HCT116 (cell line): ENCODE results near the gene LURAP1L. TPM values are rescaled to one million over a fixed set of nuclear protein-coding genes. Genes with fewer than 3 reads are reported as not detected.

Experiments
- ATAC-seq: fragments of 200-7000 bp; cut with Tn5 transposase; 2 replicates; pipeline ENCODE4 v1.9.1; 2020; ENCODE audit warnings: mild to moderate bottlenecking, moderate library complexity
- BruUV-seq: library from RNA; stranded (reverse); fragments of 400-500 nt; replicated peaks from 2 replicates; lab custom pipeline; 2021; lab: Mats Ljungman, UMichigan
- CTCF ChIA-PET: fragments of 300-600 bp; sonication (Branson Sonifier 250); formaldehyde crosslinking; loops from one replicate; lab custom pipeline; 2021; ENCODE audit warnings: antibody characterized with exemption; lab: Charles Lee
- POLR2A ChIA-PET: fragments of 300-600, 350-600 bp; sonication (Branson Sonifier 250); formaldehyde crosslinking; loops from one replicate; lab custom pipeline; 2021; ENCODE audit warnings: antibody characterized with exemption; lab: Charles Lee
- RAD21 ChIA-PET, 2 experiments: fragments of 300-600 bp; sonication (Branson Sonifier 250); formaldehyde crosslinking; loops; one replicate each; lab custom pipeline; 2023; ENCODE audit warnings: low total read pairs in 2 of 2; ENCODE audit not compliant: uncharacterized antibody in 2 of 2, unreplicated experiment in 2 of 2, low non-redundant PET in 1 of 2; lab: Charles Lee
- DNase-seq: peaks from one replicate; pipeline ENCODE4 v3.0.0-alpha.2; 2010; ENCODE audit warnings: low read depth, low spot score
- H2AFZ ChIP-seq: fragments of 200-600 bp; shearing (Covaris generic), sonication (generic); 2 replicates; pipeline ENCODE4 v1.6.1; 2017; ENCODE audit warnings: low read depth, mixed run types, mixed read lengths, antibody characterized with exemption, low read length; ENCODE audit not compliant: poor library complexity, severe bottlenecking
- H3K27ac ChIP-seq: 2 replicates; pipeline ENCODE4 v1.5.1; 2012; ENCODE audit warnings: low read depth, low read length
- H3K27me3 ChIP-seq: fragments of 200-600 bp; sonication (generic); 2 replicates; pipeline ENCODE4 v1.6.1; 2016; ENCODE audit warnings: mixed run types, low read length, mixed read lengths; ENCODE audit not compliant: insufficient read depth
- H3K36me3 ChIP-seq, 2 experiments: fragments of 200-500 bp in 1 of 2; fragments of 200-600 bp in 1 of 2; sonication (Bioruptor generic) in 1 of 2; sonication (generic) in 1 of 2; 2 replicates each; pipeline versions ENCODE4 v1.5.1 to v1.6.1; 2014 to 2016; ENCODE audit warnings: low read length in 2 of 2, inconsistent platforms in 1 of 2, mixed read lengths in 1 of 2, mixed run types in 1 of 2; ENCODE audit not compliant: insufficient read depth in 2 of 2, control insufficient read depth in 1 of 2
- H3K4me1 ChIP-seq, 2 experiments: fragments of 200-600 bp in 1 of 2; sonication (generic) in 1 of 2; 2 replicates each; pipeline versions ENCODE4 v1.5.1 to v1.6.1; 2012 to 2017; ENCODE audit warnings: low read length in 2 of 2, inconsistent platforms in 1 of 2, mild to moderate bottlenecking in 1 of 2, mixed read lengths in 1 of 2, mixed run types in 1 of 2, moderate library complexity in 1 of 2; ENCODE audit not compliant: insufficient read depth in 2 of 2, control insufficient read depth in 1 of 2
- H3K4me2 ChIP-seq: fragments of 200-600 bp; sonication (generic); 2 replicates; pipeline ENCODE4 v1.6.1; 2017; ENCODE audit warnings: mixed run types, low read length, mixed read lengths
- H3K4me3 ChIP-seq, 2 experiments: fragments of 200-600 bp in 1 of 2; sonication (generic) in 1 of 2; replicated peaks in 1 of 2; 2 replicates each; pipeline ENCODE4 v1.5.1; 2011 to 2016; ENCODE audit warnings: low read length in 2 of 2, control low read depth in 1 of 2, low read depth in 1 of 2, mild to moderate bottlenecking in 1 of 2, mixed read lengths in 1 of 2, mixed run types in 1 of 2
- H3K79me2 ChIP-seq: fragments of 200-600 bp; sonication (generic); 2 replicates; pipeline ENCODE4 v1.6.1; 2017; ENCODE audit warnings: mild to moderate bottlenecking, mixed run types, low read length, moderate library complexity, mixed read lengths; ENCODE audit not compliant: insufficient read depth
- H3K9ac ChIP-seq: fragments of 200-600 bp; sonication (generic); 2 replicates; pipeline ENCODE4 v1.6.1; 2016; ENCODE audit warnings: low read length, mixed read lengths
- H3K9me2 ChIP-seq: fragments of 200-600 bp; sonication (generic), shearing (Covaris generic); 2 replicates; pipeline ENCODE4 v1.6.1; 2017; ENCODE audit warnings: mixed run types, mild to moderate bottlenecking, moderate library complexity; ENCODE audit not compliant: insufficient read depth
- H3K9me3 ChIP-seq, 2 experiments: fragments of 200-500 bp in 1 of 2; fragments of 200-600 bp in 1 of 2; sonication (Bioruptor generic) in 1 of 2; sonication (generic) in 1 of 2; 2 replicates each; pipeline ENCODE4 v1.6.1; 2014 to 2017; ENCODE audit warnings: low read length in 2 of 2, mixed read lengths in 2 of 2, inconsistent platforms in 1 of 2, low read depth in 1 of 2, mild to moderate bottlenecking in 1 of 2, mixed run types in 1 of 2, moderate library complexity in 1 of 2; ENCODE audit not compliant: control insufficient read depth in 1 of 2, insufficient read depth in 1 of 2
- H4K20me1 ChIP-seq: fragments of 200-600 bp; sonication (generic), shearing (Covaris generic); 2 replicates; pipeline ENCODE4 v1.6.1; 2017; ENCODE audit warnings: mixed run types, mild to moderate bottlenecking, moderate library complexity; ENCODE audit not compliant: insufficient read depth
- ATF3 ChIP-seq: IDR thresholded peaks from 2 replicates; pipeline ENCODE4 v1.6.1; 2012
- CBX3 ChIP-seq: IDR thresholded peaks from 2 replicates; pipeline ENCODE4 v1.6.1; 2012; ENCODE audit warnings: low read depth
- EGR1 ChIP-seq: IDR thresholded peaks from 2 replicates; pipeline ENCODE4 v1.6.1; 2012; ENCODE audit warnings: low read depth
- ELF1 ChIP-seq: IDR thresholded peaks from 2 replicates; pipeline ENCODE4 v1.6.1; 2012; ENCODE audit warnings: low read depth, borderline replicate concordance
- EZH2 ChIP-seq: fragments of 200-600 bp; sonication (generic); IDR thresholded peaks from 2 replicates; pipeline ENCODE4 v1.6.1; 2017; ENCODE audit warnings: antibody characterized with exemption, mixed run types
- FOSL1 ChIP-seq: IDR thresholded peaks from 2 replicates; pipeline ENCODE4 v1.6.1; 2012; ENCODE audit warnings: low read depth
- JUND ChIP-seq: IDR thresholded peaks from 2 replicates; pipeline ENCODE4 v1.6.1; 2012
- MAX ChIP-seq: IDR thresholded peaks from 2 replicates; pipeline ENCODE4 v1.6.1; 2012
- POLR2A ChIP-seq: IDR thresholded peaks from 2 replicates; pipeline ENCODE4 v1.7.0; 2011; ENCODE audit warnings: borderline replicate concordance; ENCODE audit not compliant: insufficient read depth, insufficient read length; ENCODE audit errors: extremely low read depth
- RAD21 ChIP-seq: IDR thresholded peaks from 2 replicates; pipeline ENCODE4 v1.6.1; 2012; ENCODE audit warnings: low read depth, mild to moderate bottlenecking
- REST ChIP-seq: IDR thresholded peaks from 2 replicates; pipeline ENCODE4 v1.6.1; 2012; ENCODE audit warnings: low read depth
- SP1 ChIP-seq: IDR thresholded peaks from 2 replicates; pipeline ENCODE4 v1.6.1; 2012; ENCODE audit warnings: low read depth
- SRF ChIP-seq: IDR thresholded peaks from 2 replicates; pipeline ENCODE4 v1.6.1; 2012; ENCODE audit warnings: low read depth
- TCF7L2 ChIP-seq: IDR thresholded peaks from 2 replicates; pipeline ENCODE4 v1.7.0; 2011; ENCODE audit warnings: borderline replicate concordance, inconsistent platforms; ENCODE audit not compliant: insufficient read depth, insufficient read length; ENCODE audit errors: extremely low read depth
- YY1 ChIP-seq: IDR thresholded peaks from 2 replicates; pipeline ENCODE4 v1.6.1; 2011; ENCODE audit warnings: low read length, low read depth, moderate library complexity, mild to moderate bottlenecking; ENCODE audit not compliant: insufficient replicate concordance; ENCODE audit errors: extremely low read depth
- ZBTB33 ChIP-seq: IDR thresholded peaks from 2 replicates; pipeline ENCODE4 v1.6.1; 2011; ENCODE audit warnings: mild to moderate bottlenecking, low read length, moderate library complexity; ENCODE audit not compliant: insufficient replicate concordance; ENCODE audit errors: extremely low read depth
- intact Hi-C: fragments of 100-400 bp; cut with micrococcal nuclease; formaldehyde crosslinking; loops from 2 replicates; pipeline ENCODE4 v1.10.0; 2022
- total RNA-seq: library from RNA; stranded (reverse); gene quantifications from one replicate; pipeline ENCODE4 v1.2.1, GENCODE V29; 2021; ENCODE audit not compliant: unreplicated experiment

The LURAP1L gene
- total RNA-seq, 1 experiment from 2014 or later, result 13.3 TPM

- no TSS peak for BruUV-seq
- ChIA-PET CTCF (no interaction called here), POLR2A (no interaction called here), RAD21 (no interaction called here)
- TF ChIP-seq ATF3 (no peak), JUND (no peak), TCF7L2 (no peak), CBX3 (no peak), REST (no peak), SRF (no peak), YY1 (no peak), ZBTB33 (no peak), FOSL1 (no peak), SP1 (no peak), POLR2A (no peak), EZH2 (no peak), EGR1 (no peak), ELF1 (no peak), RAD21 (no peak), MAX (no peak)
- no peak overlapping the region for H3K9ac ChIP-seq
- DNase-seq (no peak), ATAC-seq (no peak)
- H4K20me1 ChIP-seq, result no peaks in the 10 kb centered on the region
- H3K4me1 ChIP-seq, result no peaks in the 10 kb centered on the region
- no peaks in the 10 kb centered on the region for H3K9me3 ChIP-seq
- no peak overlapping the region for H2AFZ ChIP-seq
- no peaks in the 10 kb centered on the region for H3K79me2 ChIP-seq
- H3K27me3 ChIP-seq, result no peaks in the 10 kb centered on the region
- no peaks in the 10 kb centered on the region for H3K9me2 ChIP-seq
- intact Hi-C loops, result no loop called here
- no peak overlapping the region for H3K4me3 ChIP-seq
- no peak overlapping the region for H3K4me2 ChIP-seq
- H3K36me3 ChIP-seq, result no peaks in the 10 kb centered on the region
- no peak overlapping the region for H3K27ac ChIP-seq
These were observed 78.2 kb downstream of the LURAP1L start for GRCh38 chr9:12853051-12853450.
